ENCODE results near the gene ST3GAL3. TPM values are rescaled to one million over a fixed set of nuclear protein-coding genes. Genes with fewer than 3 reads are reported as not detected.

ST3GAL3 gene
- total RNA-seq, 2 donors from 2014 or later, result 26.3 to 36.0 TPM

DNA sequence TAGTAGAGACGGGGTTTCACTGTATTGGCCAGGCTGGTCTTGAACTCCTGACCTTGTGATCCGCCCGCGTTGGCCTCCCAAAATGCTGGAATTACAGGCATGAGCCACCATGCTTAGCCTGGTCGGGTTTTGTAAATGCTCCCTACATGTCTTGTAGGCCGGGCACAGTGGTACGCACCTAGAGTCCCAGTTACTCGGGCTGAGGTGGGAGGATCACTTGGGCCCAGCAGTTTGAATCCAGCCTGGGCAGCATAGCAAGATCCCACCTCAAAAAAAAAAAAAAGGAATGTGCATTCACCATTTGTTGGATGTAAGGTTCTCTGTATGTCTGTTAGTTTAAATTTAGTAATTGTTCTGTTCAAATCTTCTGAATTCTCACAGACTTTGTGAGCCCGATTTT, 95.8 kb downstream of the ST3GAL3 start:
- no peaks in the 10 kb centered on the region for H3K9me3 ChIP-seq
- no peaks in the 10 kb centered on the region for H3K36me3 ChIP-seq
- DNase-seq (ENCODE audit: low spot score) (no peak), ATAC-seq (ENCODE audit: insufficient number of reproducible peaks, low FRiP score, low read depth) (no peak)
- TF ChIP-seq CTCF (IDR thresholded peaks at IDR 0.05), result no peak
- H3K27me3 ChIP-seq (replicated peaks; ENCODE audit: insufficient read depth), result no peaks in the 10 kb centered on the region
- no peak overlapping the region for H3K4me3 ChIP-seq
- H3K27ac ChIP-seq, result no peak overlapping the region
- no peaks in the 10 kb centered on the region for H3K4me1 ChIP-seq (ENCODE audit: control insufficient read depth in 1 of 2, low read depth in 2 of 2)

DNA sequence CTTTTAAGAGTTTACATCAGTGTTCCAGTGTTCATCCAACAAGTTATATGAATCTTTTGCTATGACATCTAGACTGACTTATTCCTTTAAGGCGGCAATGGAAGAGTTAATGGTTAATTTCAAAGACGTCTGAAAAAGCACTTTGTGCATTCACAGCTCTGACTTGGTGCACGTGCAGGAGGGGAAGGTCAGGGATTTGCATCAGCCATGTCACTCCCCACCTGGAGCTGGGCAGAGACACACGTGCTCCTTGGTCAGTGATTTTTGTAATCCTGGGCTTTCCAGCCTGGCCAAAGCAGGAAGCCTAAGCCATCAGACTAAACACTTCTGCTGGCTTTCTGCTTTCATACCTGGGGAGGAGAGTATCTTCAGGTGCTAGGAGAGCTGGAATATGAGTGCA, 96.3 kb downstream of the ST3GAL3 start:
- TF ChIP-seq CTCF (IDR thresholded peaks at IDR 0.05), result no peak
- ATAC-seq (ENCODE audit: insufficient number of reproducible peaks, low FRiP score, low read depth), result no peak

DNA sequence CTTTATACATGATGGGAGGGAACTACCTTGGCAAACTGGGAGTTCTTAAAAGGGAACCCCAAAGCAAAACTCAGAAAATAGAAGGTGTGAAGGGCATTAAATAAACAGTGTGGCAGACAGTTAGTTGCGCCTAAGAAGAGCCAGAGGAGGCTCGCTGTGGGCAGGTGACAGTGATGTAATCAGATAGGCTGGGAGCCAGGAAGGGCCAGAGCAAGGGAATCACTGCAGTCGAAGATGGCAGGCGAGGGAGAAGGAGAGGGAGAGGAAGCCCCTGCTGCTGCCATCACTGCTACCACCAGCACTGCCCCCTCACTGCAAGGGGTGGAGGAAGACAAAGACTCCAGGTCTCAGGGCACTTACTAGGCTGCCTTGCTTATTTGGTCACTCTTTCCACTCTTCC, 97.2 kb downstream of the ST3GAL3 start:
- no peak for TF ChIP-seq CTCF (IDR thresholded peaks at IDR 0.05)
- Histone ChIP-seq H3K9me3 (no peaks in the 10 kb centered on the region), H3K4me1 (ENCODE audit: control insufficient read depth in 1 of 2, low read depth in 2 of 2) (no peaks in the 10 kb centered on the region), H3K27ac (no peak overlapping the region), H3K36me3 (no peaks in the 10 kb centered on the region), H3K4me3 (no peak overlapping the region), H3K27me3 (replicated peaks; ENCODE audit: insufficient read depth) (no peaks in the 10 kb centered on the region)
- DNase-seq (ENCODE audit: low spot score) (no peak), ATAC-seq (ENCODE audit: insufficient number of reproducible peaks, low FRiP score, low read depth) (no peak)

More for the DNA sequence above, 96.3 kb downstream of the ST3GAL3 start:
- no peak for DNase-seq (ENCODE audit: low spot score)
- no peak overlapping the region for H3K27ac ChIP-seq
- H3K9me3 ChIP-seq, result no peaks in the 10 kb centered on the region
- no peaks in the 10 kb centered on the region for H3K27me3 ChIP-seq (replicated peaks; ENCODE audit: insufficient read depth)
- H3K36me3 ChIP-seq, result no peaks in the 10 kb centered on the region
- no peak overlapping the region for H3K4me3 ChIP-seq
- no peaks in the 10 kb centered on the region for H3K4me1 ChIP-seq (ENCODE audit: control insufficient read depth in 1 of 2, low read depth in 2 of 2)

GRCh38 chr1:43805340-43805739, 98.0 kb downstream of the ST3GAL3 start:
- Histone ChIP-seq H3K9me3 (no peaks in the 10 kb centered on the region), H3K36me3 (no peaks in the 10 kb centered on the region), H3K27ac (no peak overlapping the region), H3K4me3 (no peak overlapping the region), H3K27me3 (replicated peaks; ENCODE audit: insufficient read depth) (no peaks in the 10 kb centered on the region), H3K4me1 (ENCODE audit: control insufficient read depth in 1 of 2, low read depth in 2 of 2) (no peaks in the 10 kb centered on the region)
- no peak for TF ChIP-seq CTCF (IDR thresholded peaks at IDR 0.05)
- no peak for DNase-seq (ENCODE audit: low spot score)
- ATAC-seq (ENCODE audit: insufficient number of reproducible peaks, low FRiP score, low read depth), result no peak

DNA sequence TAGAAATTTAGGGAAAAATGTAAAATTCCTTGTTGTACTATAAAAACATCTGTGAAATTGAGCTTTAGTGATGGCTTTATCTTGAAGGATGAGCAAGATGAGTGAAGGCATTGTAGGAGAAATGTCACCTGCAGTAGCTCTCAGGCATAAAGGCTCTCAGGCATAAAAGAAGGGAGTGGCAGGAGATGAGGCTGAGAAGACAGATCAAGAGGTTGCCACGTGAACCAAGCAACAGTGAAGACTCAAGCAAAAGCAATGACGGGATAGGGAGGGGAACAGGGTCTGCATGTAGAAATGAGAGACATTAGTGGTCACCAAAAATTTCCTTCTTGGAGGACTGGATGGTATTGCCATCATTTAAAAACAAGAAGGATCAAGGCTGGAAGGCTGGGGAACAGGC, 98.8 kb downstream of the ST3GAL3 start:
- no peaks in the 10 kb centered on the region for H3K27me3 ChIP-seq (replicated peaks; ENCODE audit: insufficient read depth)
- TF ChIP-seq CTCF (IDR thresholded peaks at IDR 0.05), result no peak

More for the DNA sequence above, 98.8 kb downstream of the ST3GAL3 start:
- no peak overlapping the region for H3K4me3 ChIP-seq
- H3K9me3 ChIP-seq, result no peaks in the 10 kb centered on the region
- DNase-seq (ENCODE audit: low spot score), result no peak
- H3K4me1 ChIP-seq (ENCODE audit: control insufficient read depth in 1 of 2, low read depth in 2 of 2), result no peaks in the 10 kb centered on the region
- no peak for ATAC-seq (ENCODE audit: insufficient number of reproducible peaks, low FRiP score, low read depth)
- H3K27ac ChIP-seq, result no peak overlapping the region
- H3K36me3 ChIP-seq, result no peaks in the 10 kb centered on the region

Measured in thoracic aorta (tissue), 2 donors.